EH (cell line): Measurements from ENCODE around the gene OSBPL10.
"Not testable (repeated sequence)": the region's sequence is repeated elsewhere in the genome, so short reads cannot be mapped to it uniquely, and the experiment has no call there.

ENCODE experiments used
- DNase-seq: peaks from one replicate; pipeline ENCODE4 v3.0.0-alpha.2; 2015; ENCODE audit warnings: low read depth

The OSBPL10 gene

GRCh38 chr3:31992995-31993394 is 11.9 kb upstream of the OSBPL10 start:
- DNase-seq = not testable (repeated sequence)

- DNase-seq = peak; percentile 5
These were observed 7.2 kb upstream of the OSBPL10 start for GRCh38 chr3:31988271-31988670.

- no peak for DNase-seq
These were observed 4.8 kb upstream of the OSBPL10 start for GRCh38 chr3:31985831-31986230.

- no peak for DNase-seq
These were observed 3.3 kb upstream of the OSBPL10 start for GRCh38 chr3:31984321-31984720.

GRCh38 chr3:31980530-31981205 is 394 bp downstream of the OSBPL10 start:
- peak; percentile 47 for DNase-seq

- no peak for DNase-seq
These were observed 1.9 kb downstream of the OSBPL10 start for GRCh38 chr3:31979001-31979697.

- no peak for DNase-seq
These were observed 2.5 kb downstream of the OSBPL10 start for GRCh38 chr3:31978553-31978952.

- DNase-seq = no peak
These were observed 3.3 kb downstream of the OSBPL10 start for GRCh38 chr3:31977736-31978135.

- no peak for DNase-seq
These were observed 4.8 kb downstream of the OSBPL10 start for GRCh38 chr3:31976302-31976701.

- DNase-seq = no peak
These were observed 6.1 kb downstream of the OSBPL10 start for GRCh38 chr3:31974964-31975363.

GRCh38 chr3:31974471-31974870 is 6.6 kb downstream of the OSBPL10 start:
- DNase-seq = no peak

GRCh38 chr3:31973837-31974236 is 7.2 kb downstream of the OSBPL10 start:
- DNase-seq = no peak

GRCh38 chr3:31973081-31973480 is 8.0 kb downstream of the OSBPL10 start:
- no peak for DNase-seq

GRCh38 chr3:31971607-31972006 is 9.5 kb downstream of the OSBPL10 start:
- no peak for DNase-seq

- DNase-seq = peak; percentile 94
These were observed 12.1 kb downstream of the OSBPL10 start for GRCh38 chr3:31968927-31969418.

GRCh38 chr3:31968369-31968926 is 12.6 kb downstream of the OSBPL10 start:
- peak; percentile 79 for DNase-seq

- no peak for DNase-seq
These were observed 13.5 kb downstream of the OSBPL10 start for GRCh38 chr3:31967592-31967991.

GRCh38 chr3:31966978-31967591 is 14.0 kb downstream of the OSBPL10 start:
- DNase-seq = no peak

- no peak for DNase-seq
These were observed 18.3 kb downstream of the OSBPL10 start for GRCh38 chr3:31962801-31963205.

- DNase-seq = peak; percentile 68
These were observed 20.1 kb downstream of the OSBPL10 start for GRCh38 chr3:31960793-31961431.

- peak; percentile 55 for DNase-seq
These were observed 20.9 kb downstream of the OSBPL10 start for GRCh38 chr3:31959951-31960792.
